HepG2 (cell line): ENCODE data around the gene EXOC3L4. TPM values are rescaled to one million over a fixed set of nuclear protein-coding genes. Genes with fewer than 3 reads are reported as not detected.

Experiments used
- ATM ChIP-seq: fragments of 450-650 bp; IDR thresholded peaks from 2 replicates; pipeline ENCODE4 v1.7.1; 2017; ENCODE audit warnings: mild to moderate bottlenecking, borderline replicate concordance
- EP300 ChIP-seq, 3 experiments: sonication (generic) in 1 of 3; formaldehyde crosslinking in 1 of 3; IDR thresholded peaks; 2 replicates each; pipeline versions ENCODE4 v1.5.1 to v1.6.1; 2011 to 2020; ENCODE audit warnings: low read depth in 2 of 3, low read length in 2 of 3, borderline replicate concordance in 1 of 3, improper control_type of control experiment in 1 of 3, mild to moderate bottlenecking in 1 of 3, missing genetic modification reagents in 1 of 3, moderate library complexity in 1 of 3
- GABPB1 ChIP-seq: IDR thresholded peaks from 2 replicates; pipeline ENCODE4 v1.6.1; 2016; ENCODE audit warnings: mild to moderate bottlenecking, missing genetic modification reagents, moderate library complexity, missing compliant biosample characterization
- HOXD1 ChIP-seq: sonication (generic); formaldehyde crosslinking; IDR thresholded peaks from 2 replicates; pipeline ENCODE4 v1.5.0; 2020; ENCODE audit warnings: missing genetic modification reagents
- MED8 ChIP-seq: sonication (generic); formaldehyde crosslinking; IDR thresholded peaks from 2 replicates; pipeline ENCODE4 v1.8.1; 2023; ENCODE audit warnings: mild to moderate bottlenecking, missing genetic modification reagents; ENCODE audit not compliant: insufficient replicate concordance
- NFIC ChIP-seq: IDR thresholded peaks from 2 replicates; pipeline ENCODE4 v1.6.1; 2012; ENCODE audit warnings: mild to moderate bottlenecking, low read length, inconsistent platforms
- POLR2AphosphoS2 ChIP-seq: IDR thresholded peaks from 2 replicates; pipeline ENCODE4 v1.6.1; 2011; ENCODE audit warnings: low read depth, low read length, improper control_type of control experiment
- RAD21 ChIP-seq: fragments of 450-650 bp; formaldehyde crosslinking; IDR thresholded peaks from 2 replicates; pipeline ENCODE4 v1.5.0; 2020; ENCODE audit warnings: mild to moderate bottlenecking
- RARG ChIP-seq: sonication (generic); formaldehyde crosslinking; IDR thresholded peaks from 2 replicates; pipeline ENCODE4 v1.4.0; 2020; ENCODE audit warnings: low read depth, mild to moderate bottlenecking, missing genetic modification reagents
- ZFP36 ChIP-seq: fragments of 150-350 bp; IDR thresholded peaks from 2 replicates; pipeline ENCODE4 v1.6.1; 2018; ENCODE audit warnings: borderline replicate concordance, low read length, low read depth; ENCODE audit not compliant: partially characterized antibody
- ZFP37 ChIP-seq: sonication (generic); formaldehyde crosslinking; IDR thresholded peaks from 2 replicates; pipeline ENCODE4 v1.4.0; 2020; ENCODE audit warnings: missing genetic modification reagents, borderline replicate concordance
- ZNF121 ChIP-seq: sonication (generic); formaldehyde crosslinking; IDR thresholded peaks from 2 replicates; pipeline ENCODE4 v1.5.0; 2020; ENCODE audit warnings: mild to moderate bottlenecking, missing genetic modification reagents
- ZNF234 ChIP-seq: sonication (generic); formaldehyde crosslinking; conservative IDR thresholded peaks from 2 replicates; pipeline ENCODE4 v1.5.1; 2020; ENCODE audit warnings: mild to moderate bottlenecking, missing genetic modification reagents
- ZNF264 ChIP-seq: sonication (generic); formaldehyde crosslinking; IDR thresholded peaks from 2 replicates; pipeline ENCODE4 v1.4.0; 2020; ENCODE audit warnings: missing genetic modification reagents
- ZNF326 ChIP-seq: sonication (generic); formaldehyde crosslinking; IDR thresholded peaks from 2 replicates; pipeline ENCODE4 v1.4.0; 2020; ENCODE audit warnings: missing genetic modification reagents, borderline replicate concordance
- ZNF616 ChIP-seq: sonication (generic); formaldehyde crosslinking; IDR thresholded peaks from 2 replicates; pipeline ENCODE4 v1.5.0; 2020; ENCODE audit warnings: low read depth, mild to moderate bottlenecking, missing genetic modification reagents
- polyA plus RNA-seq, 8 experiments: library from polyadenylated mRNA; depleted of rRNA in 3 of 8; stranded (reverse) in 7 of 8; unstranded in 1 of 8; fragments of >200 nt; fragmentation: Illumina TruSeq in 4 of 8; extraction: Trizol in 4 of 8; gene quantifications; 2 replicates each; pipeline versions ENCODE4 v1.2.1 to v1.2.3, GENCODE V29; 2011 to 2016; ENCODE audit warnings: low read depth in 4 of 8, missing spikeins in 1 of 8, mixed read lengths in 1 of 8; ENCODE audit not compliant: insufficient read depth in 1 of 8
- total RNA-seq, 5 experiments: library from RNA; depleted of rRNA; stranded (reverse); fragments of >200 nt; fragmentation: Illumina TruSeq; extraction: Trizol; gene quantifications; 2 replicates each; pipeline ENCODE4 v1.2.3, GENCODE V29; 2016; ENCODE audit warnings: low read depth in 1 of 5
- TF ChIP-seq, protein P1 (sequence below): sonication (generic); formaldehyde crosslinking; IDR thresholded peaks from 2 replicates; pipeline ENCODE4 v1.5.0; 2020; ENCODE audit warnings: missing genetic modification reagents
- TF ChIP-seq, protein P2 (sequence below): sonication (generic); formaldehyde crosslinking; IDR thresholded peaks from 2 replicates; pipeline ENCODE4 v1.4.0; 2020; ENCODE audit warnings: missing genetic modification reagents
- TF ChIP-seq, protein P3 (sequence below): conservative IDR thresholded peaks from 2 replicates; pipeline ENCODE4 v1.6.1; 2018; ENCODE audit warnings: missing genetic modification reagents
- TF ChIP-seq, protein P4 (sequence below): IDR thresholded peaks from 2 replicates; pipeline ENCODE4 v1.6.1; 2016; ENCODE audit warnings: low read depth, missing genetic modification reagents, missing compliant biosample characterization

The EXOC3L4 gene
- total and polyA plus RNA-seq, 2 of the 13 experiments (the other 11 are each of a cell fraction or from before 2014, with no cell fraction given), result 11.8 to 27.0 TPM

DNA sequence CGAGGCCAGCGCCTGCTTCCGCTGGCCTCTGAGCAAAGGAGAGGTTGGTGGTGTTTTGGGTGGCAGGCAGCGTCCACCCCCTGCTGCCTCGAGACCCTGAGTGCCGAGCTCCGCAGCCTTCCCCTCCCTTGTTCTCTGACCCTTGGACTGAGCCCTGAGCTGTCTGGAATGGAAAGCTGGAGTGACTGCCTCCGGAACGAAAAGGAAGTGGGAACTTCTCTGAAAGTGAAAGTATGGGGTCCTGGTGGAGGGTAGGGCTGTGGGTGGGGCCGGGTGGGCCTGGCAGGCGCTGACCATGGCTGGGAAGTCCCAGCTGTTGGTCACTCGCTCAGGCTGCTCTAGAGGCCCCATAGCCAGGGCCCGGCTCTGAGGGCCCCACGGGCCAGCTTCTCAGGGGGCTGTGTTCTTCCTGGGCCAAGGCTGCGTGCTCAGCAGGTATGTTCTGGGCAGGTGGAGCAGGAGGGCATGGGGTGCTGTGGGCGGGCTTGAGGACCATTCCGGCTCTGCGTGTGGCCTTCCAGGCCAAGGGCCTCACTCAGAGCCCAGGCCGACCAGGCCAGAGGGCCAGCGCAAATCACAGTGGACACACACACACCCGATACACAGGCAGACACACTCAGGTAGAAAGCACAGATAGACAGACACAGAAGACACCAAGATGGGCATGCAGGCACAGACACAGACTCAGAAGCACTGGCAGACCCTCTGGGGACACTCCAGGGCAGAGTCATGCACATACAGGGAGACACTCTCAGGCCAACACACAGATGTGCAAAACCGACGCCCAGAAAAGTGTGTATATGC lies at the start of gene EXOC3L4 (continued):
- TF ChIP-seq MED8 (CRISPR knock-in tag), result no peak
- TF ChIP-seq RARG (CRISPR knock-in tag), result no peak
- no peak for TF ChIP-seq NFIC
- no peak for TF ChIP-seq HOXD1 (CRISPR knock-in tag)
- TF ChIP-seq GABPB1 (CRISPR knock-in tag), result peak; percentile 60
- TF ChIP-seq RAD21 (CRISPR knock-in tag), result no peak
- no peak for TF ChIP-seq ZNF264 (CRISPR knock-in tag)
- peak in 1 of 2 experiments; percentile 46; a peak in 1 of 4 replicates for TF ChIP-seq EP300 (IDR thresholded peaks at IDR 0.05; ENCODE audit: low read depth in 2 of 2, low read length in 2 of 2)
- no peak; the same call in 1 of the 2 replicates for TF ChIP-seq EP300 (CRISPR knock-in tag; IDR thresholded peaks at IDR 0.05; ENCODE audit: borderline replicate concordance)
- TF ChIP-seq ZFP37, result no peak
- TF ChIP-seq, protein P1, sequence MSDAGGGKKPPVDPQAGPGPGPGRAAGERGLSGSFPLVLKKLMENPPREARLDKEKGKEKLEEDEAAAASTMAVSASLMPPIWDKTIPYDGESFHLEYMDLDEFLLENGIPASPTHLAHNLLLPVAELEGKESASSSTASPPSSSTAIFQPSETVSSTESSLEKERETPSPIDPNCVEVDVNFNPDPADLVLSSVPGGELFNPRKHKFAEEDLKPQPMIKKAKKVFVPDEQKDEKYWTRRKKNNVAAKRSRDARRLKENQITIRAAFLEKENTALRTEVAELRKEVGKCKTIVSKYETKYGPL (CRISPR knock-in tag), result no peak
- no peak for TF ChIP-seq ZNF234
- TF ChIP-seq, protein P2, sequence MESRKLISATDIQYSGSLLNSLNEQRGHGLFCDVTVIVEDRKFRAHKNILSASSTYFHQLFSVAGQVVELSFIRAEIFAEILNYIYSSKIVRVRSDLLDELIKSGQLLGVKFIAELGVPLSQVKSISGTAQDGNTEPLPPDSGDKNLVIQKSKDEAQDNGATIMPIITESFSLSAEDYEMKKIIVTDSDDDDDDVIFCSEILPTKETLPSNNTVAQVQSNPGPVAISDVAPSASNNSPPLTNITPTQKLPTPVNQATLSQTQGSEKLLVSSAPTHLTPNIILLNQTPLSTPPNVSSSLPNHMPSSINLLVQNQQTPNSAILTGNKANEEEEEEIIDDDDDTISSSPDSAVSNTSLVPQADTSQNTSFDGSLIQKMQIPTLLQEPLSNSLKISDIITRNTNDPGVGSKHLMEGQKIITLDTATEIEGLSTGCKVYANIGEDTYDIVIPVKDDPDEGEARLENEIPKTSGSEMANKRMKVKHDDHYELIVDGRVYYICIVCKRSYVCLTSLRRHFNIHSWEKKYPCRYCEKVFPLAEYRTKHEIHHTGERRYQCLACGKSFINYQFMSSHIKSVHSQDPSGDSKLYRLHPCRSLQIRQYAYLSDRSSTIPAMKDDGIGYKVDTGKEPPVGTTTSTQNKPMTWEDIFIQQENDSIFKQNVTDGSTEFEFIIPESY (CRISPR knock-in tag), result no peak
- TF ChIP-seq, protein P3, sequence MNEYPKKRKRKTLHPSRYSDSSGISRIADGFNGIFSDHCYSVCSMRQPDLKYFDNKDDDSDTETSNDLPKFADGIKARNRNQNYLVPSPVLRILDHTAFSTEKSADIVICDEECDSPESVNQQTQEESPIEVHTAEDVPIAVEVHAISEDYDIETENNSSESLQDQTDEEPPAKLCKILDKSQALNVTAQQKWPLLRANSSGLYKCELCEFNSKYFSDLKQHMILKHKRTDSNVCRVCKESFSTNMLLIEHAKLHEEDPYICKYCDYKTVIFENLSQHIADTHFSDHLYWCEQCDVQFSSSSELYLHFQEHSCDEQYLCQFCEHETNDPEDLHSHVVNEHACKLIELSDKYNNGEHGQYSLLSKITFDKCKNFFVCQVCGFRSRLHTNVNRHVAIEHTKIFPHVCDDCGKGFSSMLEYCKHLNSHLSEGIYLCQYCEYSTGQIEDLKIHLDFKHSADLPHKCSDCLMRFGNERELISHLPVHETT (CRISPR knock-in tag), result no peak
- no peak for TF ChIP-seq ZNF121
- TF ChIP-seq ZNF326 (CRISPR knock-in tag), result no peak
- TF ChIP-seq ATM, result no peak
- TF ChIP-seq POLR2AphosphoS2, result no peak
- TF ChIP-seq ZFP36, result no peak
- TF ChIP-seq ZNF616 (CRISPR knock-in tag), result no peak
- TF ChIP-seq, protein P4, sequence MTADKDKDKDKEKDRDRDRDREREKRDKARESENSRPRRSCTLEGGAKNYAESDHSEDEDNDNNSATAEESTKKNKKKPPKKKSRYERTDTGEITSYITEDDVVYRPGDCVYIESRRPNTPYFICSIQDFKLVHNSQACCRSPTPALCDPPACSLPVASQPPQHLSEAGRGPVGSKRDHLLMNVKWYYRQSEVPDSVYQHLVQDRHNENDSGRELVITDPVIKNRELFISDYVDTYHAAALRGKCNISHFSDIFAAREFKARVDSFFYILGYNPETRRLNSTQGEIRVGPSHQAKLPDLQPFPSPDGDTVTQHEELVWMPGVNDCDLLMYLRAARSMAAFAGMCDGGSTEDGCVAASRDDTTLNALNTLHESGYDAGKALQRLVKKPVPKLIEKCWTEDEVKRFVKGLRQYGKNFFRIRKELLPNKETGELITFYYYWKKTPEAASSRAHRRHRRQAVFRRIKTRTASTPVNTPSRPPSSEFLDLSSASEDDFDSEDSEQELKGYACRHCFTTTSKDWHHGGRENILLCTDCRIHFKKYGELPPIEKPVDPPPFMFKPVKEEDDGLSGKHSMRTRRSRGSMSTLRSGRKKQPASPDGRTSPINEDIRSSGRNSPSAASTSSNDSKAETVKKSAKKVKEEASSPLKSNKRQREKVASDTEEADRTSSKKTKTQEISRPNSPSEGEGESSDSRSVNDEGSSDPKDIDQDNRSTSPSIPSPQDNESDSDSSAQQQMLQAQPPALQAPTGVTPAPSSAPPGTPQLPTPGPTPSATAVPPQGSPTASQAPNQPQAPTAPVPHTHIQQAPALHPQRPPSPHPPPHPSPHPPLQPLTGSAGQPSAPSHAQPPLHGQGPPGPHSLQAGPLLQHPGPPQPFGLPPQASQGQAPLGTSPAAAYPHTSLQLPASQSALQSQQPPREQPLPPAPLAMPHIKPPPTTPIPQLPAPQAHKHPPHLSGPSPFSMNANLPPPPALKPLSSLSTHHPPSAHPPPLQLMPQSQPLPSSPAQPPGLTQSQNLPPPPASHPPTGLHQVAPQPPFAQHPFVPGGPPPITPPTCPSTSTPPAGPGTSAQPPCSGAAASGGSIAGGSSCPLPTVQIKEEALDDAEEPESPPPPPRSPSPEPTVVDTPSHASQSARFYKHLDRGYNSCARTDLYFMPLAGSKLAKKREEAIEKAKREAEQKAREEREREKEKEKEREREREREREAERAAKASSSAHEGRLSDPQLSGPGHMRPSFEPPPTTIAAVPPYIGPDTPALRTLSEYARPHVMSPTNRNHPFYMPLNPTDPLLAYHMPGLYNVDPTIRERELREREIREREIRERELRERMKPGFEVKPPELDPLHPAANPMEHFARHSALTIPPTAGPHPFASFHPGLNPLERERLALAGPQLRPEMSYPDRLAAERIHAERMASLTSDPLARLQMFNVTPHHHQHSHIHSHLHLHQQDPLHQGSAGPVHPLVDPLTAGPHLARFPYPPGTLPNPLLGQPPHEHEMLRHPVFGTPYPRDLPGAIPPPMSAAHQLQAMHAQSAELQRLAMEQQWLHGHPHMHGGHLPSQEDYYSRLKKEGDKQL (CRISPR knock-in tag), result no peak
